ENCODE results near the gene ARSI. TPM values are rescaled to one million over a fixed set of nuclear protein-coding genes. Genes with fewer than 3 reads are reported as not detected.

Gene ARSI
- total and polyA plus RNA-seq, 9 donors = 6.3 to 11.7 (median 9.4) TPM

- H3K27me3 ChIP-seq (ENCODE audit: control insufficient read depth, insufficient read depth, low read length) = peaks cover 8% of the 10 kb centered on the region
- H3K27ac ChIP-seq (ENCODE audit: low read length) = no peak overlapping the region
- no peak overlapping the region for H3K4me3 ChIP-seq (ENCODE audit: low read length)
- peaks cover 2% of the 10 kb centered on the region for H3K4me1 ChIP-seq (ENCODE audit: control insufficient read depth, insufficient read depth, low read length)
- WGBS (ENCODE audit: insufficient coverage) = 89% methylated on average over 3 of the region's 7 CpGs
- DNase-seq = no peak
- H3K9me3 ChIP-seq (replicated peaks; ENCODE audit: control insufficient read depth, low read depth, low read length) = no peaks in the 10 kb centered on the region
- H3K36me3 ChIP-seq (ENCODE audit: control insufficient read depth, insufficient read depth, low read length) = no peaks in the 10 kb centered on the region
These were observed 17.6 kb downstream of the ARSI start for GRCh38 chr5:150285114-150285513.

DNA sequence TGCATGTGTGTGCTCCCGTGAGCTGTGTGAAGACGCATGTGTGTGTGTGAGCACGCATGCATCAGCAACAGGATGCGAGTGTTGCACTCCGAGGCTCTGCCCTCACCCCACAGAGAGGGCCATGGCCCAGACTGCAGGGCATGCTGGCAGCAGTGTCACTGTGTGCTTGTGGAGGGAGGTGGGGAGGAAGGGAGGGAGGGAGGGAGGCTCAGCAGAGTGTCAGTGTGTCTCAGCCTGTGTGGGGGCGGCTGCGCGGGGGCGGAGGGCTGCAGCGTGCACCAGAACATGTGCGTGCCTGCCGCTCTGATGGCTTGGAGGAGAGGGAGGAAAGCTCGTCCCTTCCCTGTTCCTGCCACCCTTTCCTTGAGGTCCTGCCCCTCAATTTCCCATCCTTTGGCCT is 18.4 kb downstream of the ARSI start:
- Histone ChIP-seq H3K27me3 (ENCODE audit: control insufficient read depth, insufficient read depth, low read length) (peaks cover 3% of the 10 kb centered on the region), H3K9me3 (replicated peaks; ENCODE audit: control insufficient read depth, low read depth, low read length) (no peaks in the 10 kb centered on the region), H3K27ac (ENCODE audit: low read length) (no peak overlapping the region), H3K36me3 (ENCODE audit: control insufficient read depth, insufficient read depth, low read length) (no peaks in the 10 kb centered on the region), H3K4me3 (ENCODE audit: low read length) (no peak overlapping the region), H3K4me1 (ENCODE audit: control insufficient read depth, insufficient read depth, low read length) (peaks cover 9% of the 10 kb centered on the region)
- DNase-seq = no peak
- WGBS (ENCODE audit: insufficient coverage) = 75% methylated on average over 5 of the region's 13 CpGs

GRCh38 chr5:150283904-150284303 is 18.8 kb downstream of the ARSI start:
- Histone ChIP-seq H3K27ac (ENCODE audit: low read length) (no peak overlapping the region), H3K4me3 (ENCODE audit: low read length) (no peak overlapping the region), H3K4me1 (ENCODE audit: control insufficient read depth, insufficient read depth, low read length) (peaks cover 12% of the 10 kb centered on the region), H3K9me3 (replicated peaks; ENCODE audit: control insufficient read depth, low read depth, low read length) (no peaks in the 10 kb centered on the region), H3K27me3 (ENCODE audit: control insufficient read depth, insufficient read depth, low read length) (no peaks in the 10 kb centered on the region), H3K36me3 (ENCODE audit: control insufficient read depth, insufficient read depth, low read length) (no peaks in the 10 kb centered on the region)
- no peak for DNase-seq
- WGBS (ENCODE audit: insufficient coverage) = 61% methylated on average over 3 of the region's 3 CpGs

GRCh38 chr5:150281987-150282386 is 20.7 kb downstream of the ARSI start:
- H3K4me1 ChIP-seq (ENCODE audit: control insufficient read depth, insufficient read depth, low read length) = peaks cover 19% of the 10 kb centered on the region
- 22% methylated on average over 4 of the region's 8 CpGs for WGBS (ENCODE audit: insufficient coverage)
- no peaks in the 10 kb centered on the region for H3K9me3 ChIP-seq (replicated peaks; ENCODE audit: control insufficient read depth, low read depth, low read length)
- no peaks in the 10 kb centered on the region for H3K27me3 ChIP-seq (ENCODE audit: control insufficient read depth, insufficient read depth, low read length)
- no peak for DNase-seq
- no peak overlapping the region for H3K4me3 ChIP-seq (ENCODE audit: low read length)
- H3K36me3 ChIP-seq (ENCODE audit: control insufficient read depth, insufficient read depth, low read length) = no peaks in the 10 kb centered on the region
- no peak overlapping the region for H3K27ac ChIP-seq (ENCODE audit: low read length)

DNA sequence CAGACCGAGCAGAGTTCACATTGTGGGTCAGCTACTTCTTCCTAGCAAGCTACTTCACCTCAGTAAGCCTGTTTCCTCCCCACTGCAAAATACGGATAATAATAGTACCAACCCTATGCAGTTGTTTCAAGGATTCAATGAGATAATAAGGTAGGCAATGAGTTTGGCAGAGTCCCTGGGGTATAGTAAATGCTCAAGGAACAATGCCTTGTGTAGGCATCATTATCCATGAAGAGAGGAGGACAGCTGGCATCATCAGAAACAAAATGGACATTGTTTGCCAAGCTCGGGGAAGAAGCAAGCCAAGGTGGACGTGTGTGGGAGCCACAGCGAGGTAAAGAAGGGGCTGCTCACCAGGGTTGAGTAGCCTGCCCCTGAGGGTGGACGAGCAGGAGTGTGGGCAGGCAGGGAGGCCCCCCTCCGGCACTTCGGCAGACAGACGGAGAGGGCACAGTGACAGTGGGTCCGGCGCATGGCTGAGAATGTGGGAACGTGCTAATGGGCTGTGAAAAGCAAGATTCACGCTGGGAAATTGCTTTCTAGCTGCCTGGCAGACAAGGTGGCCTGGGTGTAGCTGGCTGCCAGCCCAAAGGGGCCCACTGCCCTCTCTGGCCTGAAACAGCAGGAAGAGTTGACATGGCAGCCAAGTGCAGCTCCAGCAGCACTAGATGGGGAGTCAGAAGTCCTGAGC is 23.2 kb downstream of the ARSI start:
- WGBS (ENCODE audit: insufficient coverage) = 69% methylated on average over 11 of the region's 13 CpGs
- H3K4me1 ChIP-seq (ENCODE audit: control insufficient read depth, insufficient read depth, low read length) = peaks cover 19% of the 10 kb centered on the region
- H3K27me3 ChIP-seq (ENCODE audit: control insufficient read depth, insufficient read depth, low read length) = no peaks in the 10 kb centered on the region
- H3K9me3 ChIP-seq (replicated peaks; ENCODE audit: control insufficient read depth, low read depth, low read length) = no peaks in the 10 kb centered on the region
- H3K4me3 ChIP-seq (ENCODE audit: low read length) = no peak overlapping the region
- DNase-seq = no peak
- H3K27ac ChIP-seq (ENCODE audit: low read length) = no peak overlapping the region
- H3K36me3 ChIP-seq (ENCODE audit: control insufficient read depth, insufficient read depth, low read length) = no peaks in the 10 kb centered on the region

GRCh38 chr5:150278916-150279315 is 23.8 kb downstream of the ARSI start:
- no peaks in the 10 kb centered on the region for H3K27me3 ChIP-seq (ENCODE audit: control insufficient read depth, insufficient read depth, low read length)
- WGBS (ENCODE audit: insufficient coverage) = 48% methylated on average over 2 of the region's 6 CpGs
- H3K27ac ChIP-seq (ENCODE audit: low read length) = no peak overlapping the region
- H3K36me3 ChIP-seq (ENCODE audit: control insufficient read depth, insufficient read depth, low read length) = no peaks in the 10 kb centered on the region
- peaks cover 19% of the 10 kb centered on the region for H3K4me1 ChIP-seq (ENCODE audit: control insufficient read depth, insufficient read depth, low read length)
- no peaks in the 10 kb centered on the region for H3K9me3 ChIP-seq (replicated peaks; ENCODE audit: control insufficient read depth, low read depth, low read length)
- H3K4me3 ChIP-seq (ENCODE audit: low read length) = no peak overlapping the region
- no peak for DNase-seq

GRCh38 chr5:150278046-150278730 is 24.5 kb downstream of the ARSI start:
- WGBS (ENCODE audit: insufficient coverage) = 50% methylated on average over 4 of the region's 7 CpGs
- H3K27me3 ChIP-seq (ENCODE audit: control insufficient read depth, insufficient read depth, low read length) = no peaks in the 10 kb centered on the region
- no peaks in the 10 kb centered on the region for H3K36me3 ChIP-seq (ENCODE audit: control insufficient read depth, insufficient read depth, low read length)
- peaks cover 19% of the 10 kb centered on the region for H3K4me1 ChIP-seq (ENCODE audit: control insufficient read depth, insufficient read depth, low read length)
- H3K27ac ChIP-seq (ENCODE audit: low read length) = no peak overlapping the region
- no peaks in the 10 kb centered on the region for H3K9me3 ChIP-seq (replicated peaks; ENCODE audit: control insufficient read depth, low read depth, low read length)
- H3K4me3 ChIP-seq (ENCODE audit: low read length) = no peak overlapping the region
- DNase-seq = no peak

GRCh38 chr5:150277043-150277442 is 25.7 kb downstream of the ARSI start:
- 79% methylated on average over 4 of the region's 4 CpGs for WGBS (ENCODE audit: insufficient coverage)
- no peak overlapping the region for H3K4me3 ChIP-seq (ENCODE audit: low read length)
- no peaks in the 10 kb centered on the region for H3K36me3 ChIP-seq (ENCODE audit: control insufficient read depth, insufficient read depth, low read length)
- H3K4me1 ChIP-seq (ENCODE audit: control insufficient read depth, insufficient read depth, low read length) = peaks cover 19% of the 10 kb centered on the region
- no peak overlapping the region for H3K27ac ChIP-seq (ENCODE audit: low read length)
- no peaks in the 10 kb centered on the region for H3K27me3 ChIP-seq (ENCODE audit: control insufficient read depth, insufficient read depth, low read length)
- DNase-seq = no peak
- H3K9me3 ChIP-seq (replicated peaks; ENCODE audit: control insufficient read depth, low read depth, low read length) = no peaks in the 10 kb centered on the region

GRCh38 chr5:150274811-150275210 is 27.9 kb downstream of the ARSI start:
- 81% methylated on average over 4 of the region's 4 CpGs for WGBS (ENCODE audit: insufficient coverage)
- H3K27ac ChIP-seq (ENCODE audit: low read length) = no peak overlapping the region
- H3K9me3 ChIP-seq (replicated peaks; ENCODE audit: control insufficient read depth, low read depth, low read length) = no peaks in the 10 kb centered on the region
- no peaks in the 10 kb centered on the region for H3K36me3 ChIP-seq (ENCODE audit: control insufficient read depth, insufficient read depth, low read length)
- DNase-seq = no peak
- H3K27me3 ChIP-seq (ENCODE audit: control insufficient read depth, insufficient read depth, low read length) = no peaks in the 10 kb centered on the region
- H3K4me1 ChIP-seq (ENCODE audit: control insufficient read depth, insufficient read depth, low read length) = peaks cover 21% of the 10 kb centered on the region
- H3K4me3 ChIP-seq (ENCODE audit: low read length) = no peak overlapping the region

GRCh38 chr5:150272531-150272930 is 30.2 kb downstream of the ARSI start:
- Histone ChIP-seq H3K36me3 (ENCODE audit: control insufficient read depth, insufficient read depth, low read length) (no peaks in the 10 kb centered on the region), H3K9me3 (replicated peaks; ENCODE audit: control insufficient read depth, low read depth, low read length) (no peaks in the 10 kb centered on the region), H3K27ac (ENCODE audit: low read length) (no peak overlapping the region), H3K27me3 (ENCODE audit: control insufficient read depth, insufficient read depth, low read length) (no peaks in the 10 kb centered on the region), H3K4me1 (ENCODE audit: control insufficient read depth, insufficient read depth, low read length) (peaks cover 7% of the 10 kb centered on the region), H3K4me3 (ENCODE audit: low read length) (no peak overlapping the region)
- WGBS (ENCODE audit: insufficient coverage) = 31% methylated on average over 1 of the region's 5 CpGs
- peak; percentile 42 for DNase-seq

All from muscle of leg (tissue), 11 donors.